Activated B cell treated with CpG ODN at 0.5 μM for 24 hours (primary cell): Measurements from ENCODE around the gene SKIC2. TPM values are rescaled to one million over a fixed set of nuclear protein-coding genes. Genes with fewer than 3 reads are reported as not detected.
"Not testable (repeated sequence)": the region's sequence is repeated elsewhere in the genome, so short reads cannot be mapped to it uniquely, and the experiment has no call there.

ENCODE experiments used
- ATAC-seq: fragments of 200-7000 bp; cut with Tn5 transposase; one replicate; pipeline ENCODE4 v1.10.0; 2021; ENCODE audit warnings: low read depth, mild to moderate bottlenecking, moderate library complexity
- CTCF ChIA-PET: fragments of 350-600 bp; sonication (Branson Sonifier 250); formaldehyde crosslinking; loops from one replicate; lab custom pipeline; 2021; ENCODE audit warnings: antibody characterized with exemption; lab: Charles Lee
- POLR2A ChIA-PET: fragments of 350-600 bp; sonication (Branson Sonifier 250); formaldehyde crosslinking; loops from one replicate; lab custom pipeline; 2021; ENCODE audit warnings: antibody characterized with exemption; lab: Charles Lee
- DNase-seq: peaks from one replicate; pipeline ENCODE4 v3.0.0; 2022
- H3K27ac Mint-ChIP-seq: one replicate; pipeline ENCODE4 v1.8.0; 2020; ENCODE audit warnings: mixed read lengths
- H3K27me3 Mint-ChIP-seq: one replicate; pipeline ENCODE4 v1.8.0; 2021; ENCODE audit warnings: mixed read lengths
- H3K36me3 Mint-ChIP-seq: one replicate; pipeline ENCODE4 v1.8.0; 2021; ENCODE audit warnings: low read depth, mixed read lengths
- H3K4me1 Mint-ChIP-seq: one replicate; pipeline ENCODE4 v1.8.0; 2021; ENCODE audit warnings: mixed read lengths
- H3K4me3 Mint-ChIP-seq: one replicate; pipeline ENCODE4 v1.8.0; 2020; ENCODE audit warnings: mild to moderate bottlenecking, mixed read lengths
- H3K9me3 Mint-ChIP-seq: one replicate; pipeline ENCODE4 v1.8.0; 2020; ENCODE audit warnings: mixed read lengths
- intact Hi-C: fragments of 100-400 bp; cut with micrococcal nuclease; formaldehyde crosslinking; loops from one replicate; pipeline ENCODE4 v1.15.1; 2024
- total RNA-seq: library from RNA; stranded (reverse); gene quantifications from 2 replicates; pipeline ENCODE4 v1.2.3, GENCODE V29; 2022

Gene SKIC2
- total RNA-seq, 1 donor from 2014 or later = 95.8 TPM

DNA sequence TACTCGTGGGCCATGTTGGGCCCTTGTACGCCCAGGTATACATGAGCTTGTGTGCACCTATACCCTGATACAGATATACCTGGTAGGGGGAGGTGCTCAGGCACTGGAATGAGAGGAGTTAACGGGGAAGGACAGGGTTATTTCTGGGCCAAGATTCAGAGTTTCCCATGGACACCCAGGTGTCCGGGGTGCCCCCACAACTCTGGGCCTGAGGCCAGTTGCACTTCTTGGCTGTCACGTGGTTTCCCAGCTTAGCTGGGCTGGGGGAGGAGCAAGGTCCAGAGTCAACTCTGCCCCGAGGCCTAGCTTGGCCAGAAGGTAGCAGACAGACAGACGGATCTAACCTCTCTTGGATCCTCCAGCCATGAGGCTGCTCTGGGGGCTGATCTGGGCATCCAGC, 22.8 kb downstream of the SKIC2 start, which contains the start of gene C4A:
TSS of gene C4A (plus strand) at position 314 of the 400 bp plus-strand sequence. CDS start at position 365, 51 bp downstream.
- H3K4me1 Mint-ChIP-seq, H3K9me3 Mint-ChIP-seq, H3K27ac Mint-ChIP-seq, intact Hi-C loops, CTCF ChIA-PET, DNase-seq, ATAC-seq, POLR2A ChIA-PET, H3K4me3 Mint-ChIP-seq, H3K27me3 Mint-ChIP-seq: not testable (repeated sequence)
- peaks cover 15% of the 10 kb centered on the region for H3K36me3 Mint-ChIP-seq

DNA sequence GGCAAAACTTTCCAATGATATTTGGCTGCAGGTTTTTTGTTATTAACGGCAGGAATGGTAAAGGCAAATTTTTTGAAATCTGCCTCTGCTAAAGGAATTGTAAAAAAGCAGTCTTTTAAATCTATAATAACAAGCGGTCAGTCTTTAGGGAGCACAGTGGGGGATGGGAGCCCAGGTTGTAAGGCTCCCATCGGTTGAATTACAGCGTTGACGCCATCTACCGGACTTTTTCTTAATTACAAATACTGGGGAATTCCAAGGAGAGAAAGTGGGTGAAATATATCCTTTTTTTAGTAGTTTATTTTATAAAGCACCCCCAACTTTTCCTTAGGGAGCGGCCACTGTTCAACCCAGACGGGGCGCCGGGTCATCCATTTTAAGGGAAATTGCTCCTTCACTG, 30.4 kb downstream of the SKIC2 start:
- DNase-seq, ATAC-seq, H3K27ac Mint-ChIP-seq, H3K4me3 Mint-ChIP-seq, H3K4me1 Mint-ChIP-seq, H3K27me3 Mint-ChIP-seq, POLR2A ChIA-PET, intact Hi-C loops, H3K36me3 Mint-ChIP-seq, CTCF ChIA-PET, H3K9me3 Mint-ChIP-seq: not testable (repeated sequence)

GRCh38 chr6:31994421-31994820, 35.4 kb downstream of the SKIC2 start:
- H3K9me3 Mint-ChIP-seq, H3K27me3 Mint-ChIP-seq, DNase-seq, ATAC-seq, POLR2A ChIA-PET, H3K36me3 Mint-ChIP-seq, H3K27ac Mint-ChIP-seq, CTCF ChIA-PET, intact Hi-C loops, H3K4me3 Mint-ChIP-seq, H3K4me1 Mint-ChIP-seq: not testable (repeated sequence)

DNA sequence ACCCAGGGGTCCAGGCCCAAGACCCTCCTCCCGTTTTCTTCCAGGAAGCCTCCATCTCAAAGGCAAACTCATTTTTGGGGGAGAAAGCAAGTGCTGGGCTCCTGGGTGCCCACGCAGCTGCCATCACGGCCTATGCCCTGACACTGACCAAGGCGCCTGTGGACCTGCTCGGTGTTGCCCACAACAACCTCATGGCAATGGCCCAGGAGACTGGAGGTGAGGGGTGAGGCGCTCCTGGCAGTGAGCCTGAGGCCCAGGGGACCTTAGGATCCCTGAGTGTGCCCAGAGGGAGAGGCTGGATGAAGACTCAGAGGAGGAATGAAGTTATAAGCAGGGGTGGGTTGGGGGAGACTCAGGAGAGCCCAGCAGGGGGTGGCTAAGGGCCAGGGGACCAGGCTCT, 37.4 kb downstream of the SKIC2 start:
- CTCF ChIA-PET, ATAC-seq, H3K36me3 Mint-ChIP-seq, DNase-seq, intact Hi-C loops, H3K27ac Mint-ChIP-seq, H3K4me3 Mint-ChIP-seq, H3K9me3 Mint-ChIP-seq, H3K4me1 Mint-ChIP-seq, H3K27me3 Mint-ChIP-seq, POLR2A ChIA-PET: not testable (repeated sequence)

DNA sequence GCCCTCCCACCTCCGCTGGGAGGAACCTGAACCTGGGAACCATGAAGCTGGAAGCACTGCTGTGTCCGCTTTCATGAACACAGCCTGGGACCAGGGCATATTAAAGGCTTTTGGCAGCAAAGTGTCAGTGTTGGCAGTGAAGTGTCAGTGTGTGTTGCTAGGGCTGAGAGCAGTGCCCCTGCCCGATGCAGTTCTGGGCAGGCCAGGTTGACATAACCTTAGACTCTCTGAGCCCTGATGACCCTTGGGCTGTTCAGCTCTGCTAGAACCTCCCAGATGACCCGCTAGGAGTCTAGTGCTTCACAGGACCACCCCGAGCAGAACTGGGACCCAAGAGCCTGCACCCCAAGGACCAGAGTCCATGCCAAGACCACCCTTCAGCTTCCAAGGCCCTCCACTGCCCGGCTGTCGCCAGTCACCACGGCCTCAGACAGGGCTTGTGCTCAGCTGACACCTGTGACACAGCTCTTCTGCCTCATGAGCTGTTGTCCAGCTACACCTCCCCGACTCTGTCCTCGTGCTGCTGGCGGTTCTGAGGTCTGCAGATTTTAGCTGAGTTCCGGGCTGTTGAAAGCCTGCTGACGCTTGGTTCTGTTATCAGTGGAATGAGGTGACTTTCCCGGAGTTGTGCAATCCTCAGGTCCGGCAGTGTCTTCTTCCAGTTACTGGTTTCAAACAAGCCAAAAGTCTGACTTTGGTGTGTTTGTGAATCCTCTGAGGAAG, 43.7 kb downstream of the SKIC2 start:
- intact Hi-C loops, POLR2A ChIA-PET, H3K36me3 Mint-ChIP-seq, H3K4me1 Mint-ChIP-seq, H3K27ac Mint-ChIP-seq, H3K27me3 Mint-ChIP-seq, H3K9me3 Mint-ChIP-seq, ATAC-seq, CTCF ChIA-PET, H3K4me3 Mint-ChIP-seq, DNase-seq: not testable (repeated sequence)

GRCh38 chr6:32003301-32003700, 44.3 kb downstream of the SKIC2 start:
- H3K27me3 Mint-ChIP-seq, H3K9me3 Mint-ChIP-seq, H3K36me3 Mint-ChIP-seq: not testable (repeated sequence)

GRCh38 chr6:32004393-32004792, 45.4 kb downstream of the SKIC2 start:
- DNase-seq, intact Hi-C loops, H3K4me3 Mint-ChIP-seq, CTCF ChIA-PET, H3K27ac Mint-ChIP-seq, H3K4me1 Mint-ChIP-seq, ATAC-seq, H3K27me3 Mint-ChIP-seq, H3K36me3 Mint-ChIP-seq, H3K9me3 Mint-ChIP-seq, POLR2A ChIA-PET: not testable (repeated sequence)

More at GRCh38 chr6:32003301-32003700, 44.3 kb downstream of the SKIC2 start:
- DNase-seq, H3K27ac Mint-ChIP-seq, intact Hi-C loops, H3K4me1 Mint-ChIP-seq, CTCF ChIA-PET, POLR2A ChIA-PET, ATAC-seq, H3K4me3 Mint-ChIP-seq: not testable (repeated sequence)

DNA sequence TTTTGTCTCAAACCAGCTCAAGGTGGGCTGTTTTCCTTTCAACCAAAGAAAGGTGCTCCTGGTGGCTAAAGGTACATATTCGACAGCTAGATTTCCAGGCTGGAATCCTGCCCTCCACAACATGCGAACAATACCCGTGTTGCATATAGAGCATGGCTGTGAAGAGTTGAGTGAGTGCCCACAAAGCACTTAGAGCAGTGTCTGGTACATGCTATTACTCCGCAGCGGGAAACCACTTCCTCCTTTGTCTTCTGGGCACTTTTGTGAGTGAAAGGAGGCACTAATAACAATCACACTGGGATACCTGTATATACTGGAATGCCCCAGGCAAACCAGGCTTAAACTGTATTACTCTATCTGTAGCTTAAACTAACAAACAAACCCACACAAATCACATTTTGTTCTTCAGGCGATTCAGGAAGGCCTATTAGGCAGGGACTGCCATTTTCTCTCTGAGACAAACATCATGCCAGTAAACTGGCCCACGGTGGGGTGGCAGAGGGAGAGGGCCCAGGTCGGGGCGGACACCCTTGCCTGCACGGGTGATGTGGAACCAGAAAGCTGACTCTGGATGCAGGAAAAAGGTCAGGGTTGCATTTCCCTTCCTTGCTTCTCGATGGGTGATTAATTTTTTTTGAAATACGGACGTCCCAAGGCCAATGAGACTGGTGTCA, 46.0 kb downstream of the SKIC2 start:
- H3K27ac Mint-ChIP-seq, H3K9me3 Mint-ChIP-seq, H3K4me1 Mint-ChIP-seq, POLR2A ChIA-PET, intact Hi-C loops, H3K4me3 Mint-ChIP-seq, DNase-seq, CTCF ChIA-PET, H3K27me3 Mint-ChIP-seq, H3K36me3 Mint-ChIP-seq: not testable (repeated sequence)
- peak; percentile 64 for ATAC-seq

DNA sequence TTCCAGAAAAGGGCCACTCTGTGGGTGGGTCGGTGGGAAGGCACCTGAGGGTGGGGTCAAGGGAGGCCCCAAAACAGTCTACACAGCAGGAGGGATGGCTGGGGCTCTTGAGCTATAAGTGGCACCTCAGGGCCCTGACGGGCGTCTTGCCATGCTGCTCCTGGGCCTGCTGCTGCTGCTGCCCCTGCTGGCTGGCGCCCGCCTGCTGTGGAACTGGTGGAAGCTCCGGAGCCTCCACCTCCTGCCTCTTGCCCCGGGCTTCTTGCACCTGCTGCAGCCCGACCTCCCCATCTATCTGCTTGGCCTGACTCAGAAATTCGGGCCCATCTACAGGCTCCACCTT, 46.5 kb downstream of the SKIC2 start:
- intact Hi-C loops, H3K27ac Mint-ChIP-seq, H3K27me3 Mint-ChIP-seq, ATAC-seq, CTCF ChIA-PET, DNase-seq, H3K36me3 Mint-ChIP-seq, H3K9me3 Mint-ChIP-seq, H3K4me1 Mint-ChIP-seq, H3K4me3 Mint-ChIP-seq, POLR2A ChIA-PET: not testable (repeated sequence)

DNA sequence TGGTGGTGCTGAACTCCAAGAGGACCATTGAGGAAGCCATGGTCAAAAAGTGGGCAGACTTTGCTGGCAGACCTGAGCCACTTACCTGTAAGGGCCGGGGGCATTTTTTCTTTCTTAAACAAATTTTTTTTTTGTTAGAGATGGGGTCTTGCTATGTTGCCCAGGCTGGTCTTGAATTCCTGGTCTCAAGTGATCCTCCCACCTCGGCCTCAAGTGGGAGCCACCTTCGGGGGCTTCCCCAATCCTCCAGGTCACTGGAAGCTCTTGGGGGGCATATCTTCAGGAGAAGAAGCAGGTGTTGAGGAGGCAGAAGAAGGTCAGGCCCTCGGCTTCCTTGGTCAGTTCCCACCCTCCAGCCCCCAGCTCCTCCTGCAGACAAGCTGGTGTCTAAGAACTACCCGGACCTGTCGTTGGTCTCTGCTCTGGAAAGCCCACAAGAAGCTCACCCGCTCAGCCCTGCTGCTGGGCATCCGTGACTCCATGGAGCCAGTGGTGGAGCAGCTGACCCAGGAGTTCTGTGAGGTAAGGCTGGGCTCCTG, 47.1 kb downstream of the SKIC2 start:
- POLR2A ChIA-PET = interaction anchor here (0.7 kb wide), 1 partner anchor 50 kb away, joined by 3 read pairs; no protein-coding TSS in a partner anchor
- H3K27ac Mint-ChIP-seq, H3K36me3 Mint-ChIP-seq, CTCF ChIA-PET, H3K9me3 Mint-ChIP-seq, intact Hi-C loops, H3K27me3 Mint-ChIP-seq, H3K4me3 Mint-ChIP-seq, ATAC-seq, H3K4me1 Mint-ChIP-seq: not testable (repeated sequence)
- DNase-seq = peak; percentile 14

DNA sequence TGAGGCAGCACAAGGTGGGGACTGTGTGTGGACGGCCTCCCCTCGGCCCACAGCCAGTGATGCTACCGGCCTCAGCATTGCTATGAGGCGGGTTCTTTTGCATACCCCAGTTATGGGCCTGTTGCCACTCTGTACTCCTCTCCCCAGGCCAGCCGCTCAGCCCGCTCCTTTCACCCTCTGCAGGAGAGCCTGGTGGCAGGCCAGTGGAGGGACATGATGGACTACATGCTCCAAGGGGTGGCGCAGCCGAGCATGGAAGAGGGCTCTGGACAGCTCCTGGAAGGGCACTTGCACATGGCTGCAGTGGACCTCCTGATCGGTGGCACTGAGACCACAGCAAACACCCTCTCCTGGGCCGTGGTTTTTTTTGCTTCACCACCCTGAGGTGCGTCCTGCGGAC, 48.1 kb downstream of the SKIC2 start:
- peak; percentile 14 for DNase-seq
- H3K27me3 Mint-ChIP-seq, POLR2A ChIA-PET, H3K9me3 Mint-ChIP-seq, H3K4me1 Mint-ChIP-seq, ATAC-seq, H3K36me3 Mint-ChIP-seq, H3K27ac Mint-ChIP-seq, CTCF ChIA-PET, H3K4me3 Mint-ChIP-seq, intact Hi-C loops: not testable (repeated sequence)

DNA sequence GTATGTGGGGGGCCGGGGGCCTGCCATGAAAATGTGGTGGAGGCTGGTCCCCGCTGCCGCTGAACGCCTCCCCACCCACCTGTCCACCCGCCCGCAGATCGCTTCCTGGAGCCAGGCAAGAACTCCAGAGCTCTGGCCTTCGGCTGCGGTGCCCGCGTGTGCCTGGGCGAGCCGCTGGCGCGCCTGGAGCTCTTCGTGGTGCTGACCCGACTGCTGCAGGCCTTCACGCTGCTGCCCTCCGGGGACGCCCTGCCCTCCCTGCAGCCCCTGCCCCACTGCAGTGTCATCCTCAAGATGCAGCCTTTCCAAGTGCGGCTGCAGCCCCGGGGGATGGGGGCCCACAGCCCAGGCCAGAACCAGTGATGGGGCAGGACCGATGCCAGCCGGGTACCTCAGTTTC, 49.1 kb downstream of the SKIC2 start:
- intact Hi-C loops, H3K36me3 Mint-ChIP-seq, CTCF ChIA-PET, DNase-seq, H3K27me3 Mint-ChIP-seq, POLR2A ChIA-PET, H3K9me3 Mint-ChIP-seq, H3K4me1 Mint-ChIP-seq, ATAC-seq, H3K27ac Mint-ChIP-seq, H3K4me3 Mint-ChIP-seq: not testable (repeated sequence)
